Measurements from ENCODE around the gene EHF. TPM values are rescaled to one million over a fixed set of nuclear protein-coding genes. Genes with fewer than 3 reads are reported as not detected.

EHF gene
- total and polyA plus RNA-seq, 9 of the 15 experiments (the other 6 are each of a cell fraction or from before 2014, with no cell fraction given), result 0.04 to 0.54 (median 0.37) TPM

DNA sequence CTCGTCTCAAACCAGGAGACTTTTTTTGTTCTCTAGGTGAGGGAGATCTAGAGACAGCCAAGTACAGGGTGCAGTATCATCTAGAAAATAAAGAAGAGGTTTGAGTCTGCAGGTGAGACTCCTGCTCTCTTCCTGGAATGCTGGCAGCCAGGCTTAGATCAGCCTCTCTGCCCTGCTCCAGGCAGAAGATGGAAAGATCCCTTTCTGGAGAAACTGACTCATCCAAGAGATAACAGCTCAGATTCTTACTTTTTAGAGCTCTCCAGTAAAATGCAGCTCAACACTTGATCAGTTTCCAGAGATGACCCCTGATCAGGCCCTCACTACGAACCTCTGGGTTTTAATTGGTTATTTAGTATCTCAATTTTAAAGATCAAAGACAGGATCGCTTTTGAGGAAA, 44.6 kb upstream of the EHF start:
- intact Hi-C loops (cut with micrococcal nuclease), result no loop called here
- no peaks in the 10 kb centered on the region for H3K9me3 ChIP-seq (replicated peaks; ENCODE audit: control insufficient read depth, insufficient read depth, low read depth, low read length)
- no peaks in the 10 kb centered on the region; the same call in 1 of the 2 replicates for H4K20me1 ChIP-seq (replicated peaks; ENCODE audit: control insufficient read depth, insufficient read depth, low read length)
- no TSS peak for BruUV-seq (replicated peaks)
- in situ Hi-C loops (cut with MboI), result no loop called here
- H3K27me3 ChIP-seq (ENCODE audit: control insufficient read depth in 2 of 2, insufficient read depth in 2 of 2, low read length in 2 of 2), result peaks cover 4 to 17% of the 10 kb centered on the region in 2 experiments; a peak in 4 of 5 replicates
- no peak overlapping the region for H3K27ac ChIP-seq (ENCODE audit: extremely low read depth, low read depth, low read length)
- ATAC-seq (no peak), FAIRE-seq (no peak), DNase-seq (ENCODE audit: extremely low read depth in 1 of 4, low spot score in 3 of 4) (no peak)
- 9% methylated on average over 3 of the region's 3 CpGs for WGBS (ENCODE audit: insufficient coverage, low coverage, missing lambda C conversion rate)
- no peaks in the 10 kb centered on the region for H3K4me1 ChIP-seq (replicated peaks in 1 of 2; ENCODE audit: control insufficient read depth in 2 of 2, insufficient read depth in 2 of 2, low read length in 2 of 2)
- no peaks in the 10 kb centered on the region for H3K79me2 ChIP-seq (ENCODE audit: control insufficient read depth, insufficient read depth, low read length)
- no peaks in the 10 kb centered on the region for H3K36me3 ChIP-seq (ENCODE audit: control insufficient read depth, insufficient read depth, low read length)
- no peak overlapping the region for H3K9ac ChIP-seq (ENCODE audit: insufficient read depth in 1 of 2, low read depth in 2 of 2, low read length in 2 of 2)
- no peaks in the 10 kb centered on the region for H3K9me1 ChIP-seq (ENCODE audit: control insufficient read depth, insufficient read depth, low read length)
- CTCF ChIA-PET (ENCODE audit: low intra/inter-chr PET ratio), result no interaction called here
- H3K4me3 ChIP-seq, result no peak overlapping the region
- no peak overlapping the region for H2AFZ ChIP-seq (ENCODE audit: low read depth, low read length)
- POLR2A ChIA-PET, result interaction anchor here (0.6 kb wide), 1 partner anchor 77 kb away, joined by 3 read pairs; no protein-coding TSS in a partner anchor
- H3K4me2 ChIP-seq (ENCODE audit: insufficient read depth, low read length), result no peak overlapping the region
- no peak for TF ChIP-seq SREBF1 (IDR thresholded peaks at IDR 0.05; ENCODE audit: borderline replicate concordance, low read depth, low read length)
- peak; percentile 18; the same call in 1 of the 2 replicates for TF ChIP-seq JUND (IDR thresholded peaks at IDR 0.05; ENCODE audit: borderline replicate concordance, low read depth, low read length)
- TF ChIP-seq JUND (tag; IDR thresholded peaks at IDR 0.05; ENCODE audit: borderline replicate concordance, low read depth, low read length), result peak; percentile 42; the same call in 1 of the 3 replicates
- no peak for TF ChIP-seq CHAMP1 (IDR thresholded peaks at IDR 0.05)
- TF ChIP-seq ZNF589 (CRISPR knock-in tag; IDR thresholded peaks at IDR 0.05; ENCODE audit: low read depth), result no peak
- peak; percentile 90 for TF ChIP-seq FOSL1 (tag; conservative IDR thresholded peaks at IDR 0.05)
- no peak for TF ChIP-seq ID3 (CRISPR knock-in tag; IDR thresholded peaks at IDR 0.05)
- TF ChIP-seq ID3 (tag; IDR thresholded peaks at IDR 0.05), result no peak
- TF ChIP-seq PREB (CRISPR knock-in tag; IDR thresholded peaks at IDR 0.05), result no peak

Data from K562 (cell line).